NCI-H2107 treated with DMSO at 0.1 percent for 48 hours (cell line): ENCODE data around the gene NPY5R.

Experiments
- DNase-seq: peaks from one replicate; lab custom pipeline; 2025; ENCODE audit not compliant: unreplicated experiment; lab: John Stamatoyannopoulos, UW

NPY5R gene

GRCh38 chr4:163384434-163384833, 40.7 kb downstream of the NPY5R start:
- no peak for DNase-seq

GRCh38 chr4:163384926-163385325, 41.2 kb downstream of the NPY5R start:
- DNase-seq, result no peak

- no peak for DNase-seq
Observed at GRCh38 chr4:163385466-163385865, 41.8 kb downstream of the NPY5R start.

GRCh38 chr4:163391756-163392155, 48.1 kb downstream of the NPY5R start:
- DNase-seq, result no peak

GRCh38 chr4:163392328-163392727, 48.6 kb downstream of the NPY5R start:
- no peak for DNase-seq

GRCh38 chr4:163393471-163393870, 49.8 kb downstream of the NPY5R start:
- DNase-seq, result no peak

- no peak for DNase-seq
Observed at GRCh38 chr4:163395055-163395454, 51.4 kb downstream of the NPY5R start.

GRCh38 chr4:163395758-163396157, 52.1 kb downstream of the NPY5R start:
- peak; percentile 3 for DNase-seq

GRCh38 chr4:163398238-163398637, 54.5 kb downstream of the NPY5R start:
- DNase-seq, result no peak

- DNase-seq, result no peak
Observed at GRCh38 chr4:163400911-163401310, 57.2 kb downstream of the NPY5R start.
